T1000 (cell line): ENCODE data around the gene SETD2.
"Not testable (repeated sequence)": the region's sequence is repeated elsewhere in the genome, so short reads cannot be mapped to it uniquely, and the experiment has no call there.

Experiments used
- DNase-seq: peaks from one replicate; lab custom pipeline; 2025; ENCODE audit warnings: mixed read lengths; lab: John Stamatoyannopoulos, UW

Gene SETD2

DNA sequence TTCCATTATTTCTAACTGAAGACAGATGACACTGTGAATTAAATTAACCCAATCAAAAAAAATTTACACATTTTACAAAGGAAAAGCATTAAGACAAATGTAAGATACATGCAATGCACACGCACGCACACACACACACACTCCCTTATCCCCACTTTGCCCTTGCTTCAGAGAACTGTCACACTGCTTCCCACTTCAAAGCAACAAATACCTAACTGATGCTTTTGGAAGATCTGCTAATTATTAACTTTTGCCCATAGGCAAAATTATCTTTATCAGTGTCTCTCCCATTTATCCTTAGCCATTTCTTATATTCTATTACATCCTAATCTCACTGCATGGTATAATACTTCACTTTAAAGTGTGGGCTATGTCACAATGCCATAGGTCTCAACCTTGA is 60.3 kb downstream of the SETD2 start:
- no peak for DNase-seq

DNA sequence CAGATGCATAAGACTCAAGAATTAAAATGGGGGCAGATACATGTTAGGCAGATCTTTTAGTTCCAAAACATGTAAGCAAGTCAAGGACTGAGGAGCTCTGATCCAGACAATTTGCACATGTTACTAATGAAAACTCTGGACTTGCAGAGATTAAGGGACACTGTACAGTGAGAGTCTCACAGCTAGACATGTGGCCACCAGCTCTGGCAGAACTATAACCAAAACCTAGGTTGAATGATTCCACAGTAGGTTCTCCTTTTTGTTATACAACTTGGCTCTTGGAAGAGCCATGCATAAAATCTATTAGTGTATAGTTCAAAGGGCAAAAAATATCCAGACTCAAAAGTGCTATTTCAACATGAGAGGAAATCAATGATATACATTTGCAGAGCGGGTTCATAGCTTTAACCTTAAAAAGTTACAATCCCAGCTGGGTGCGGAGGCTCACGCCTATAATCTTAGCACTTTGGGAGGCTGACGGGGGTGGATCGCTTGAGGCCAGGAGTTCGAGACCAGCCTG is 61.8 kb downstream of the SETD2 start:
- no peak for DNase-seq

DNA sequence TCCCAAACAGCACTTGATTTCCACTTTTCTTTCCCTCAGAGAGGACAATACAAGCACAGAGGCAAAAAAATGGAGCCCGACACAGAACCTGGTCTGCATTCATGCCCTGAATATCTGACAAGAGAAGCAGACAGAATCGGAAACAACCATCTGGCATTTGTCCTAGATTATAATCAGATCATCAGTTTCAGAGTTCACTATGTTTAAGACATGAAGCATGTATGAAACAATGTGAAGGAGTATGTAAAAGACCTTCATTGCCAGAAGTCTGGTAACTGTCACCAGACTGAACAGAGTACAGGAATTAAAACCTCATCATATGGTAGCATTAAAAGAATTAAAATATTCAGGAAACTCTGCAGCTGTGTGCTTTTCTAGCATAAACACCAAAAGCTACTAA is 65.0 kb downstream of the SETD2 start:
- DNase-seq, result no peak

DNA sequence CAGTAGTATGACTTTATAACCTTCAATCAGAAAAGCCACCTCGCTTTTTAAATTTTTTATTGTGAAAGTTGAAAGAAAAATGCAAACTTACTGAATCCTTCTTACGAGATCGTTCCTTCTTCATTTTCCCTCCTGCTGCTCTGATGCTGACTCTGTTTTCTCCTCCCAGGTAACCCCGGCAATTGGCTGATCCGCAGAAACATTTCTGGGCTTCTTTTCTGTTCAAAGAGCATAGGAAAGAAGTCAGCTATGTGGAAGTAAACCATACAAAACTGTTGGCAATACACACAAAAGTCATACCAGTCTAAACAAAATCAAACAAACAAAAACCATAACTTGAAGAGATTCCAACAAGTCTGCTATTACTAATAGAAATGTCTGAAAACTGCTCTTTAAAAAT is 66.0 kb downstream of the SETD2 start:
- DNase-seq, result no peak

DNA sequence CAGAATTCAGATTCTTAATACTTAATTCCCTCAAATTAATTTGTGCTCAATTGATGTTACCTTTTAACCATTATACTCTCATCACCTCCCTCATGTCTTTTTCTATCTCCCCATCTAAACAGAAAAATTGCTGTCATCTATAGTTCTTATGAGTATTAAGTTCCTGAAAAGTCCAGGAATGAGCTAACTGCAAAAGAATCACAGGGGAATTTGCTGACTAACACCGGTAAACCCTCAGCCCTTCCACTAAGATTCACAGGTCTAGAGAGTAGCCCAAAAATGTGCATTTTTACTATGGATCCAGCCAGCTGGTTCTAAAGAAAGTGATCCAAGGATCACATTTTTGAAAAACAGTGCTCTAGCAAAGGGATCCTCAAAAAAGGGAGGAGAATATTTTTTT is 67.0 kb downstream of the SETD2 start:
- DNase-seq, result no peak

DNA sequence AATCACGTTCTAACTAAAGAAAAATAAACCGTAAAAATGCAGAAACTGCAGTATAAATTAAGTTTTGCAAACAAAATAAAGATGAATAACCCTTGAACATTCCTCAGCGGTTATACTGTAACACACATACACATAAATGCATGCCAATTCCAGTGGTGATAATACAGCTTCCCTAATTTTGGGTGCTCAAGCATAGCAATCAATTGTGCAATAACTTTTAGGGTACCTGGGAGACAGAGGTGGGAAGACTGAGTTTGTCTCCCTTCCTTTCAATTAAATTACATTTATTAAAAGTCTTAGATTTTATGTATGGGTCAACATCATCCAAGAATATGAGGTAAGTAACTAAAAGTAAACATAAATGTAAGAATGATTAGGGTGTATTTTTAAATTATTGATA is 71.8 kb downstream of the SETD2 start:
- no peak for DNase-seq

DNA sequence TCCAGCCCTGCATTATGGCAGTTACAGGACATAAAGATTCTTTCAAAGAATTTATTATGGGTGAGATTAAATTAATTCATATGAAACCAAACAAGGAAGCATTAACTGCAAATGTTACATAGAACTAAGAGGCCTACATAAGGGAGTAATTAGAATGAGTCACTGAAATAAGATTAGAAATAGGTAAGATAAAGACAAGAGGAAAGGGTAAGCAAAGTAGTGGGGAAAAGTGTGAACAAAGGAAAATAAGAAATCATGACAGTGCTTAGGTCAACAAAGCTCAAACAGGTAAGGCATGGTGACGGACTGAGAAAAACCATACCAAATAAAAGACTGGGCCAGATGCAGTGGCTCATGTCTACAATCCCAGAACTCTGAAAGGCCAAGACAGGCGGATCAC is 74.3 kb downstream of the SETD2 start:
- DNase-seq, result no peak

DNA sequence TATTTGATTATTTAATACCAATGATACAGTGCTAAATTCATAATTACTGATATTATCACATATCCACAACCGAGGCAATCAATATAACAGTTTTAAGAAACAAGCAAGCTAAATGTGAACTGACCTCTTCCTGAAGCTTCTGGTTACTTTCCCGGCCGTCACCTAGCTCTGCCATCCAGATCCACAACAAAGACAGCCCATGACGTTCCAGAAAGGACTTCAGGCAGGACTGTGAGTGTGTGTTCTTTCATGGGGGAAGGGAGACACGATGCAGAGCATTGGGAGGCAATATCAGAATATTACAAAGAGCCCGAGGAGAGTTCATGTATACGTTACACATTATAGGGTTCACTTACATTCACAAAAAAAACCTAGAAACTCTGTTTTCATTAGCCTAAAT is 77.8 kb downstream of the SETD2 start:
- no peak for DNase-seq

DNA sequence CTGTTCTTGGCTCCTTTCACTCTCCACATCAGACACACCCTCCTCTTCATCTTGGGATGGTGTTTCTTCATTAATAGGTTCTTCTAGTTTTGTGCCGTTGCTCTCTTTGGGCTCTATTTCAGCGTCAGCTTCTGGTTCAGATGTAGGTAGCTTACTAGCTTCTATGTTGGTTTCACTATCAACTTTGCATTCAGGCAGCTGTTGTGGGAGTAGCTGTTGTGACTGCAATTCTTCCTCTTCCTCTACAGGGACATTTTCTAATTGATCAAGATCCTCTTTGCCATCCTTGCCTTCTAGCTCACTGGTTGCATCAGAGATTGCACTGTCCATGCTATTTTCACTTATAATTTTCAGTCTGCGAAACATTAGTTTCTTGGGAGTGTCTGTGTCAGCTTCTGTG is 80.1 kb downstream of the SETD2 start:
- DNase-seq, result no peak

DNA sequence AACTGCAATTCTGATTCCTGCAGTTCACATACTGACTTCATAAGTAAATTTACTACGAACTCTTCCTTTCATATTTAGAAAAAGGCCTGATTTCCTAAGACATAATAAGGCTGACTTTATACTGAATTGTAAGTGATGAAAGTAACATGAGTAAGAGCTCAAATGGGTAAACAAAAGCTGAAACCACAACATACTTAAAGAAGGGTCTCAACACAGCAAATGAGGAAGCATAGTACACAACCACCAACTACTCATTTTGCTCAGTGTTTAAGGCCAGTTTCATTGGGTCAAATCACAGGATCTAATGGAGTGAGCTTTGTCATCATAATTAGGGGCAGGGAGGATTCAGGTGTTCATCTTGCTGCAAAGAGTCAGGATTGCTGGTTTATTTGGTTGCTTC is 81.4 kb downstream of the SETD2 start:
- DNase-seq, result no peak

DNA sequence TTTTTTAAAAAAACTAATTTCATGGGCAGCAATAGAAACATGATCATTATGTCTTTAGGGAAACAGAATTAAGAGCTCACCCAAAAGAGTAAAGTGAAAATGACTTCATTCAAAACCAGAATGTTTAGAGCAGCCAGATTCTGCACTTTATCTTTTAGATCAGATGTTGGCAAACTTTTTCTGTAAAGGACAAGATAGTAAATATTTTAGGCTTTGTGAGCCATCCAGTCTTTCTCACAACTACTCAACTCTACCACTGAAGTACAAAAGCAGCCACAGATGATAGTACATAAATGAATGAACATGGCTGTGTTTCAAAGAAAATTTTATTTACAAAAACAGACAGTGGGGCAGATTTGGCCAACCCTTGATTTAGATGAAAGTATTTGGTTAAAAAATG is 84.5 kb downstream of the SETD2 start:
- no peak for DNase-seq

DNA sequence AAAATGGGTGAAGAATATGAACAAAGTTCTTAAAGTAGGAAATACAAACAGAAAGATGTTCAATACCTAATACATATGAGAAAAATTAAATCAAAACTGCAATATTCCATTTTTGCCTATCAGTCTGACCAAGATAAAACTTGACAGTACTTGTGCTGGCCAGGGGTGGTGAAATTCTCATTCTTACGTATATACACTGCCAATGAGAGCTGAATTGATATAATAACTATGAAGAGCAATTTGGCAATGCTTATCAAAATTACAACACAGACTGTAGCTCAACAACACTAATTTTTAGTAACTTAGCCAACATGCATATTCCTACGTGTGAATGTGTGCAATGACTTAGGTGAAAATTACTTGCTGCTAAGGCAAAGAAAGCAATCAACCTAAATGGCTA is 90.2 kb downstream of the SETD2 start:
- no peak for DNase-seq

DNA sequence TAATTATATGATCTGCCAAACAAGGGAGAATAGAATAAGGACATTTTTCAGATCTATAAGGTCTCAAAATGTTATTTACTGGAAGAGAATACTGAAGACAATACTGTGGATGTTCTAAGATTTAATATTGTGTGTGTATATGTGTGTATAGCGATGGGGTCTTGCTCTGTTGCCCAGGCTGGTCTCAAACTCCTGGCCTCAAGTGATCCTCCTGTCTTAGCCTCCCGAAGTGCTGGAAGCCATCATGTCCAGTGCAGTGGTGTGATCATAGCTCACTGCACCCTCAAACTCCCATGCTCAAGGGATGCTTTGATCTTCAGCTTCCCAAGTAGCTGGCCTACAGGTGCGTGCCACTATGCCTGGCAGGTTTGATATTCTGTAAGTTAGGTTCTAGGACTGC is 93.1 kb downstream of the SETD2 start:
- no peak for DNase-seq

DNA sequence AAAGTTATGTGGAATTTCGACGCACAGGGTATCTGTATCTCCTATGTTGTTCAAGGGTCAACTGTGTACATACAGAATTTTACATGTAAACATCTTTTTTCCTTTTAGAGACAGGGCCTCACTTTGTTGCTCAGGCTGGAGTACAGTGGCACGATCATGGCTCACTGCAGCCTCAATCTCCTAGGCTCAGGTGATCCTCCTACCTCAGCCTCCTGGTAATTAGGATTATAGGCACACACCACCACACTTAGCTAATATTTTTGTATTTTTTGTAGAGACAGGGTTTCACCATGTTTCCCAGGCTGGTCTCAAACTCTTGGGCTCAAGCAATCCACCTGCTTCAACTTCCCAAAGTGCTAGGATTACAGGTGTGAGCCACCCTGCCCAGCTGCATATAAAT is 97.7 kb downstream of the SETD2 start:
- DNase-seq, result not testable (repeated sequence)

DNA sequence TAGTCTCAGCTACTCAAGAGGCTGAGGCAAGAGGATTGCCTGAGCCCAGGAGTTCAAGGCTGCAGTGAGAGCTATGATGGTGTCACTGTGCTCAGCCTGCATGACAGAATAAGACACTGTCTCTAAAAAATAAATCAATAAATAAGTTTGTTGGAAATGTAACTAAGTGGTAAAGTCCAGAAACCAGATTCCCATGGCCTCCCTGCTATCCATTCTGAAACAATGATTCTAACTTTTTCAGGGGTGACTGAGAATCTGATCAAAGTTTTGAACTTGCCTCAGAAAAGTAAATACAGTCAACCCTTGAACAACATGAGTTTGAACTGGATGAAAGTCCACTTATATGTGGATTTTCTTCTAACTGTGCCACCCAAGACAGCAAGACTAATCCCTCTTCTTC is 98.2 kb downstream of the SETD2 start:
- no peak for DNase-seq

DNA sequence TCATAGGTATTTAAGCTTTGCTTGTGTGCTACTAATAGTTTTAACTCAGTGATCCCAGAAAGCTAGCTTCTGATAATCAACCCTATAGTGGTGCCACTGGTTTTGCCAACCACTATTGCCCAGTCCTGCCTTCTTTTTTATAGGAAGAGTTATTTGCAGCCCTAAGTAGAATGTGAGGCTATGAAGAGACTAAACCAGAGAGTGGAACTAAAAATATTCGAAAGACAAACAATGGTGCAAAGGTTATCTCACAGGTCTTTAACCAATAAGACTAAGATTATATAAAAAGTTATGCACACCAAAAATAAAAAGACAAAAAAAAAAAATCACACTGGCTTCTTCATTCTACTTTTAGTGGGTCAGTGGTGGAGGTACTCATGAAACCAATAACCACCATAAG is 98.9 kb downstream of the SETD2 start:
- DNase-seq, result no peak

DNA sequence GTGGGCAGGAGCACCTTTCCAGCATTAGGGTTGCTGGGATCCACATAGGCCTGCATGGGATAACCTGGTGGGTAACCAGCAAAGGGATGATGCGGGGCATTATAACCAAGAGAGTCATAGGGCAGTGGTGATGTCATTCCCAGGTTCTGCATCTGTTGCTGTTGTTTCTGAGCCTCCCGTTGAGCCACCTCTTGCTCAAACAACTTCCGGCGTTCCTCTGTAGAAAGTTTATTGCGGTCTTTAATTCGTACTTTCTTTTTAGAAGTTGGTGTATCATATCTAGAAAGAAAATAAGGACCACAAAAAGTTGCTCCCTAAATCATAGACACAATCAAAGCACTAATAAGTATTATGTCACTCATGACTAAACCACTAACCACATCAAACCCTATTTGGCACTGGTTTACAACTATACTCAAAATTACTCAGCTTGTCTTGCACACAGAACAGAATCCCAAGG is 106.7 kb downstream of the SETD2 start:
- no peak for DNase-seq

DNA sequence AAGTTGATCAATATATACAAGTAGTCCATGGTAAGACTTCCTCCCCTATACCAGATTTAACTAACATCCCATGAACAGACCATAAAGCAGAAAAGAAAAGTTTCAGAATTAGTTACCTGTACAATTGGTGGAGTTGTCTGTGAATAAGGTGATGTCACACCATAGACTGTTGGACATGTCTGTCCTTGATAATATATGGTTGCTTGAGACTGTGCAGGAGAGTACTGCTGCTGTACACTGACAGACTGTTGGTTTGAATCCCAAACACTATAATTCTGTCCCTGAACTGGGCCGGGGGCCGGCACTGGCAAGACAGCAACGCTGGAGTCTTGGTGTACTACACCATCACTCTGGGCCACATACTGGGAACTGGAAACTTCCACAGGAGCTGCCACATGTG is 107.2 kb downstream of the SETD2 start:
- DNase-seq, result no peak

DNA sequence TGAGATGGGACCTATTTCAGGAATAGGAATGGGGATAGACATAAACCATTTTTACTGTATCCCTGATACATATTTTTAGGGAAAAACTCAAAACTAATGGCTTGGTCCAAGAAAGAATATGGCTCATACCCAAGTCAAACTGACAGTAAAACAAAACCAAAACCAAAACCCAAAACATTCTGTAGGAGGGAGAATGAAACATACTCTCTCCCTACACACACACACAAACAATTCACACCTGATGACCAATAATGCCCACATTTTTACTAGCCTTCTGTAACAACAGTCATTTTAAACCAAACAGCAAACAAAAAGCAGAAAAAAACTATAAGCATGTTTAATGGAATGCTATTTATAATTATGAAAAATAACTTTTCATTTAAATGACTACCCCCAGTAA is 109.5 kb downstream of the SETD2 start:
- DNase-seq, result no peak

DNA sequence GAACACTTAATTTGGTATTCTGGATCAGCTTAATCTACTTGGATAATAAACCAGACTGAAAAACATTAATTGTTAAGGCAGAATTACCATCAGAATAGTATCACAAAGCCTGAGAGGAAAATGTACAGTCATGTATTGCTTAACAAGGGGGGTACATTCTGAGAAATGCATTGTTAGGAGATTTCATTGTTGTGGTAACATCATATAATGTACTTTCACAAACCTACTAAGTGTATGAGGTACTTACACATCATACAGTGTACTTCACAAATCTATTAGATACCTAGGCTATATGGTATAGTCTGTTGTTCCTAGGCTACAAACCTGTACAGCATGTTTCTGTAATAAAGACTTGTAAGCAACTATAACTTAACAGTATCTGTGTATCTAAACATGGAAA is 116.2 kb downstream of the SETD2 start:
- DNase-seq, result no peak

DNA sequence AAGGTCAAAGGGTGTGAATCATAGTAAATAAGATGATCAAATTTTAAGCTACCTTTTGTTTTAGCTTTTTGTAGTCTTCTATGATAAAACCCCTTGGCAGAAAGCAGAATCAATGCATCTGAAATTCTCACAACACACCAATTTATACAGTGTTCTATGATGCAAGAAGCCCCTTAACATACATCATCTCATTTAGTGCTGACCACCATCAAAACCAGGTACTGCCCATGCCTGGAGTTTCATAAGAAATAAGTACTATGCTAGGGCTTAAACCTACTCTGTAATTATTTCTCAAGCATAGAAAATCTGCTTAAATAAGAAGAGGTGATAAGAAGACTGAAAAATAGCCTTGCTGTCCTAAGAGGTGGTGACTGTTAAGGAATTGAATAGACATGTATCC is 116.8 kb downstream of the SETD2 start:
- no peak for DNase-seq

DNA sequence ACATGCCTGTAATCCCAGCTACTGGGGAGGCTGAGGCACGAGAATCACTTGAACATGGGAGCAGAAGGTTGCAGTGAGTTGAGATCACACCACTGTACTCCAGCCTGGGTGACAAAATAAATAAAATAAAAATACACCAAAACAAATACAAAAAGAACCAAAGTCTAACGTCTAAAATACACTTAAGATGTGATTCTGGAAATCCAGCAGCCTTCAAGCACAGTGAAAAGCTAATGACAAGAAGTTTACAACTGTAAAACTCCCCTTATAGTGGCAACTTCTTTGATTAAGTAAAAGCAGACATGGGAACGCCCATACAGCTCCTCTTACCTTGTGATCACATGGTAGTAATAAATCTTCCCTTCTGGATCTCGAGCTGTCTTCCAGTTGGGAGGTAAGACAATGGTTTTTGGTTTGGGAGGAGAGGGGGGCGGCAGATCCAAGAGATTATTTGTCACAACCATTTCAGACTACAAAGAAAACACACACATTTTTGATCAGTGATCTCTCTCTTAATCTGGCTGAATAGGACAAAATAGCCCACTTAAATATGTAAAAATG is 121.6 kb downstream of the SETD2 start:
- no peak for DNase-seq

DNA sequence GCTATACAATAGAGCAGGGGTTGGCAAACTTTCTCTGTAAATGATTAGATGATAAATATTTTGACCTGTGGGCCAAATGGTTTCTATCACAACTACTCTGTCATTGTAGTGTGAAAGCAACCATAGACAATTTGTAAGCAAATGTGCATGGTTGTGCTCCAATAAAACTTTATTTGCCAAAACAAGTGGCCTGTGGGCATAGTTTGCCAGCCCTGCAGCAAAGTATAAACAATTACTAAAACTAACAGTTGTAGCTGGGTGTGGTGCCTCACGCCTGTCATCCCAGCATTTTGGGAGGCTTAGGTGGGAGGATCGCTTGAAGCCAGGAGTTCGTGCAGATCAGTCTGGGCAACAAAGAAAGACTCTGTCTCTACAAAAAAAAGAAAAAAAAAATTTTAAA is 122.8 kb downstream of the SETD2 start:
- DNase-seq, result no peak

DNA sequence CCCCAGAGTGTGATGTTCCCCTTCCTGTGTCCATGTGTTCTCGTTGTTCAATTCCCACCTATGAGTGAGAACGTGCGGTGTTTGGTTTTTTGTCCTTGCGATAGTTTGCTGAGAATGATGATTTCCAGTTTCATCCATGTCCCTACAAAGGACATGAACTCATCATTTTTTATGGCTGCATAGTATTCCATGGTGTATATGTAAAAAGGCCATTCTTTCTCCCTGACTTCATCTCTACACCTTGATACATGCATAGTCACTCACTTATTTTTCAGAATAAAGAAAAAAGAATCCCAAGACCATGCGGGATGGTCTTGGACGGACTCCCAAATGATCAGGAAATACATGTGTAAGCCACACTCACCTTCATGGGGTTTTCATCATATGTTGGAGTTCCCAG is 126.6 kb downstream of the SETD2 start:
- not testable (repeated sequence) for DNase-seq

DNA sequence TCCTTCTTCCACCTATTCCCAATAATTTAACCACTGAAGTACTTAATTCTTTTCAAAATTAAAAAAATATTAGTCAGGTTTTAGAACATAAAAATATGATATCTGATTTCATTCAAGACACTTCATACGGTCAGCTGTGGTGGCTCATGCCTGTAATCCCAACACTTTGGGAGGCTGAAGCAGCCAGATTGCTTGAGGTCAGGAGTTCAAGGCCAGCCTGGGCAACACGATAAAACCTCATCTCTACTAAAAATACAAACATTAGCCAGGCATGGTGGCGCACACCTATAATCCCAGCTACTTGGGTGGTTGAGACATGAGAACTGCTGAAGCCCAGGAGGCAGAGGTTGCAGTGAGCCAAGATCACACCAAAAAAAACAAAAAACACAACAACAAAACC is 127.8 kb downstream of the SETD2 start:
- no peak for DNase-seq
